Spinal cord (tissue), 10 donors: Measurements from ENCODE around the gene COL1A2. TPM values are rescaled to one million over a fixed set of nuclear protein-coding genes. Genes with fewer than 3 reads are reported as not detected.

Experiments used
- DNase-seq, 6 donors: peaks; one replicate each; pipeline versions ENCODE4 v3.0.0 to v3.0.0-alpha.2; 2013 to 2015; ENCODE audit warnings: low spot score in 6 of 6, low read depth in 4 of 6
- H3K27ac ChIP-seq: one replicate; pipeline ENCODE4 v1.5.1; 2013; ENCODE audit warnings: low read depth, low read length, control low read depth
- H3K27me3 ChIP-seq: one replicate; pipeline ENCODE4 v1.6.1; 2013; ENCODE audit warnings: low read length; ENCODE audit not compliant: control insufficient read depth, insufficient read depth
- H3K36me3 ChIP-seq: one replicate; pipeline ENCODE4 v1.6.1; 2013; ENCODE audit warnings: low read length; ENCODE audit not compliant: control insufficient read depth, insufficient read depth
- H3K4me1 ChIP-seq: one replicate; pipeline ENCODE4 v1.6.1; 2013; ENCODE audit warnings: low read length; ENCODE audit not compliant: control insufficient read depth, insufficient read depth
- H3K4me3 ChIP-seq: one replicate; pipeline ENCODE4 v1.5.1; 2013; ENCODE audit warnings: low read depth, low read length, control low read depth
- H3K9me3 ChIP-seq: one replicate; pipeline ENCODE4 v1.6.1; 2013; ENCODE audit warnings: low read length; ENCODE audit not compliant: control insufficient read depth, insufficient read depth
- WGBS: methylation state at CpG from one replicate; pipeline ENCODE4 v1.1.5; 2013; ENCODE audit warnings: missing lambda C conversion rate; ENCODE audit not compliant: insufficient coverage; 5-methylcytosine and 5-hydroxymethylcytosine counted together
- polyA plus RNA-seq, 2 donors: library from polyadenylated mRNA; unstranded; fragments of 120-200 nt; gene quantifications; one replicate each; pipeline ENCODE4 v1.2.1, GENCODE V29; 2013; ENCODE audit not compliant: insufficient read length in 2 of 2
- total RNA-seq, 2 donors: library from RNA; depleted of rRNA in 1 of 2; stranded (reverse); fragments of 120-200 nt in 1 of 2; fragments of >200 nt in 1 of 2; gene quantifications; one replicate each; pipeline versions ENCODE4 v1.2.3 to v1.2.4, GENCODE V29; 2013 to 2014
- donor health status: healthy.

COL1A2 gene
- total and polyA plus RNA-seq, 4 donors: 394 to 3,270 (median 1,677) TPM

GRCh38 chr7:94436018-94436604 lies 41.4 kb downstream of the COL1A2 start:
- 10% methylated on average over 4 of the region's 6 CpGs for WGBS
- no peaks in the 10 kb centered on the region for H3K27me3 ChIP-seq
- no peaks in the 10 kb centered on the region for H3K4me1 ChIP-seq
- H3K4me3 ChIP-seq: no peak overlapping the region
- no peaks in the 10 kb centered on the region for H3K36me3 ChIP-seq
- DNase-seq: peak in 5 of 6 donors; percentile 38 to 89 (median 44)
- no peak overlapping the region for H3K27ac ChIP-seq
- H3K9me3 ChIP-seq: no peaks in the 10 kb centered on the region

- 94% methylated on average over 2 of the region's 4 CpGs for WGBS
- Histone ChIP-seq H3K4me1 (no peaks in the 10 kb centered on the region), H3K4me3 (no peak overlapping the region), H3K36me3 (no peaks in the 10 kb centered on the region), H3K27me3 (no peaks in the 10 kb centered on the region), H3K27ac (no peak overlapping the region), H3K9me3 (no peaks in the 10 kb centered on the region)
- DNase-seq: no peak
These were observed 42.0 kb downstream of the COL1A2 start for GRCh38 chr7:94436700-94437099.

GRCh38 chr7:94439893-94440381 lies 45.2 kb downstream of the COL1A2 start:
- Histone ChIP-seq H3K4me1 (no peaks in the 10 kb centered on the region), H3K4me3 (no peak overlapping the region), H3K27ac (no peak overlapping the region), H3K27me3 (no peaks in the 10 kb centered on the region), H3K9me3 (no peaks in the 10 kb centered on the region), H3K36me3 (no peaks in the 10 kb centered on the region)
- no peak for DNase-seq
- WGBS: 17% methylated on average over 1 of the region's 3 CpGs

GRCh38 chr7:94440451-94441039 lies 45.9 kb downstream of the COL1A2 start:
- no peak overlapping the region for H3K4me3 ChIP-seq
- no peak overlapping the region for H3K27ac ChIP-seq
- H3K27me3 ChIP-seq: no peaks in the 10 kb centered on the region
- H3K4me1 ChIP-seq: no peaks in the 10 kb centered on the region
- peak in 2 of 6 donors; percentile 33 to 76 for DNase-seq
- WGBS: no CpG with 5 or more reads among the region's 7 CpGs
- no peaks in the 10 kb centered on the region for H3K9me3 ChIP-seq
- no peaks in the 10 kb centered on the region for H3K36me3 ChIP-seq

GRCh38 chr7:94441138-94441537 lies 46.4 kb downstream of the COL1A2 start:
- DNase-seq: no peak
- Histone ChIP-seq H3K4me3 (no peak overlapping the region), H3K9me3 (no peaks in the 10 kb centered on the region), H3K27me3 (no peaks in the 10 kb centered on the region), H3K27ac (no peak overlapping the region), H3K36me3 (no peaks in the 10 kb centered on the region), H3K4me1 (no peaks in the 10 kb centered on the region)
- WGBS: 96% methylated on average over 3 of the region's 3 CpGs

- no peak overlapping the region for H3K4me3 ChIP-seq
- no peaks in the 10 kb centered on the region for H3K4me1 ChIP-seq
- DNase-seq: no peak
- H3K27ac ChIP-seq: no peak overlapping the region
- H3K27me3 ChIP-seq: no peaks in the 10 kb centered on the region
- 93% methylated on average over 2 of the region's 3 CpGs for WGBS
- no peaks in the 10 kb centered on the region for H3K9me3 ChIP-seq
- H3K36me3 ChIP-seq: no peaks in the 10 kb centered on the region
These were observed 47.9 kb downstream of the COL1A2 start for GRCh38 chr7:94442639-94443038.

GRCh38 chr7:94444813-94445212 lies 50.1 kb downstream of the COL1A2 start:
- Histone ChIP-seq H3K36me3 (no peaks in the 10 kb centered on the region), H3K27me3 (no peaks in the 10 kb centered on the region), H3K4me1 (no peaks in the 10 kb centered on the region), H3K27ac (no peak overlapping the region), H3K9me3 (peaks cover 2% of the 10 kb centered on the region), H3K4me3 (no peak overlapping the region)
- DNase-seq: peak in 1 of 6 donors; percentile 7
- no CpG with 5 or more reads among the region's 2 CpGs for WGBS

- WGBS: no CpG with 5 or more reads among the region's 2 CpGs
- H3K27ac ChIP-seq: no peak overlapping the region
- no peaks in the 10 kb centered on the region for H3K4me1 ChIP-seq
- no peak overlapping the region for H3K4me3 ChIP-seq
- no peaks in the 10 kb centered on the region for H3K27me3 ChIP-seq
- no peak for DNase-seq
- H3K9me3 ChIP-seq: peaks cover 2% of the 10 kb centered on the region
- no peaks in the 10 kb centered on the region for H3K36me3 ChIP-seq
These were observed 51.0 kb downstream of the COL1A2 start for GRCh38 chr7:94445696-94446194.

- DNase-seq: no peak
- Histone ChIP-seq H3K9me3 (peaks cover 2% of the 10 kb centered on the region), H3K27ac (no peak overlapping the region), H3K4me1 (no peaks in the 10 kb centered on the region), H3K36me3 (no peaks in the 10 kb centered on the region), H3K4me3 (no peak overlapping the region), H3K27me3 (no peaks in the 10 kb centered on the region)
- no CpG with 5 or more reads among the region's 5 CpGs for WGBS
These were observed 51.6 kb downstream of the COL1A2 start for GRCh38 chr7:94446308-94446707.
